Activated effector memory CD4-positive, alpha-beta T cell treated with Interleukin-2 at 50 U/mL for 16 hours (primary cell): Measurements from ENCODE around the gene POFUT2.

ENCODE experiments used
- DNase-seq: peaks from one replicate; pipeline ENCODE4 v3.0.0-alpha.2; 2020

The POFUT2 gene

DNA sequence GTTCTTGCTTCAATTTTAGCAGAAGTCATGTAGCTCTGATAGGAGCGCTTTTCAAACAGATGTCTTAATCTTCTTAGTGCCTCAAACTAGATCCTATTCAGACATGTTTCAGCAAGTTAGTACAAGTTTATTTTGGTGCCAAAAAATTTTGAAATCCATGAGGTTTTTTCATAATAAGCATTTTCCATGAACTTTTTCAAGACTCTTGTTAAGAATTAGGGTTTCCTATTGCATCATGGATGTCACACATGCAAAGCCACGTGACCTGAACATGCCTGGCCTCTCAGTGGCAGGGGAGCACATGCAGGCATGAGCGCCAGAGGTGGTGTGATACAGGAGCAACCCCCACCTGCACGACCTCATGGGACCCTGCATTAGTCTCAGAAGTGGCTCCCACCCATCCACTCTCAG, 67.6 kb downstream of the POFUT2 start:
- no peak for DNase-seq

DNA sequence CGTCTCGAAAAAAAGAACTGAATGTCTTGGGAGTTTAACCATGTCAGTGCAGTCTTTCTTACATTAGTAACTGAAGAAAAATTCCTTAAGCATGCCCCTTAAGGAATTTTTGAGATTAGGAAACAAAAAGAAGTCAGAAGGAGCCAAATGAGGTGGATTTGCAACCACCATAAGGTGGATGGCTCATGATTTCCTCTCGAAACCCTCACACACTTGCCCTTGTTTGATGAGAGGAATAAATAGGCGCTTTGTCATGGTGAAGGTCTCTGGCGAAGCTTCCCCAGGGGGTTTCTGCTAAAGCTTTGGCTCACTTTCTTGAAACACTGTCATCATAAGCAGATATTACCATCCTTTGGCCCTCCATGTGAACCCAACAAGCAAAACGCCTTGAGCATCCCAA, 68.2 kb downstream of the POFUT2 start:
- DNase-seq = no peak

DNA sequence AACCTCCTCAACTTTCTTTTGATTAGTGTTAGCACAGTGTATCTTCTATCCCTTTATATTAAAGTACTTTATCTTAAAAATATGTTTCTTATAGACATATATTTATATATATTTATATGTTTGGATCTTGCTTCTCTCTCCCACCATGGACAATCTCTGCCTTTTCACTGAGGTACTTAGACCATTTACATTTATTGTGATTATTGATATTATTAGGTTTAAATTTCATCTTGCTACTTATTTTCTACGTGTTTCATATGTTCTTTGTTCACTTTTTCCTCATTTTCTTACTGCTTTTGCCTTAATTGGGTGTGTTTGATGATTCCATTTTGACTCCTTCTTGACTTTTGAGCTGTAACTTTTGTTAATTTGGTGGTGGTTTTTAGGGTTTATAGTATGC, 70.7 kb downstream of the POFUT2 start:
- DNase-seq = no peak

DNA sequence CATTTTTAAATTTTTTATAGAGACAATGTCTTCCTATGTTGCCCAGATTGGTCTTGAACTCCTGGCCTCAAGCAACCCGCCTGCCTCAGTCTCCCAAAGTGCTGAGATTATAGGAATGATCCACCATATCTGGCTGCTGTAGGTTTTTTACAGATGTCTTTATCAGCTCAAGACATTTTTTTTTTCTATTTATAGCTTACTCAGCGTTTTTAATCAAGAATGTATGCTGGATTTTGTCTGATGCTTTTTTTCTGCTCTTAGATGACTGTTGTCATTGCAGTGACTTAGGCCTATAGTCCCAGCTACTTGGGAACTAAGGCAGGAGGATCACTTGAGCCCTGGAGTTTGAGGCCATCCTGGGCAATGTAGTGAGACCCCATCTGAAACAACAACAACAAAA, 72.5 kb downstream of the POFUT2 start:
- no peak for DNase-seq
